CD4-positive, alpha-beta T cell (primary cell): ENCODE data around the gene SRP54. TPM values are rescaled to one million over a fixed set of nuclear protein-coding genes. Genes with fewer than 3 reads are reported as not detected.

ENCODE experiments used
- ATAC-seq: fragments of 200-7000 bp; cut with Tn5 transposase; one replicate; pipeline ENCODE4 v1.10.0; 2022; ENCODE audit warnings: mild to moderate bottlenecking; ENCODE audit not compliant: poor library complexity
- CTCF ChIA-PET: fragments of 350-600 bp; sonication (Branson Sonifier 250); formaldehyde crosslinking; loops from one replicate; lab custom pipeline; 2021; ENCODE audit warnings: antibody characterized with exemption, inconsistent platforms; lab: Charles Lee
- POLR2A ChIA-PET: fragments of 350-600 bp; sonication (Branson Sonifier 250); formaldehyde crosslinking; loops from one replicate; lab custom pipeline; 2021; ENCODE audit warnings: antibody characterized with exemption, inconsistent platforms; lab: Charles Lee
- DNase-seq, 14 experiments: peaks; one replicate each; pipeline ENCODE4 v3.0.0-alpha.2; 2013 to 2020; ENCODE audit warnings: mixed read lengths in 2 of 14
- H3K27ac ChIP-seq, 2 donors: one replicate each; pipeline versions ENCODE4 v1.5.1 to v1.7.0; 2013; ENCODE audit warnings: low read length in 2 of 2, low read depth in 1 of 2, mild to moderate bottlenecking in 1 of 2
- H3K27me3 ChIP-seq, 2 experiments: 1 replicate in 1 of 2; 2 replicates in 1 of 2; pipeline versions ENCODE4 v1.6.1 to v1.7.0; 2013; ENCODE audit warnings: low read length in 2 of 2, control low read depth in 1 of 2, mild to moderate bottlenecking in 1 of 2, moderate library complexity in 1 of 2; ENCODE audit not compliant: insufficient read depth in 2 of 2, control insufficient read depth in 1 of 2
- H3K36me3 ChIP-seq: one replicate; pipeline ENCODE4 v1.6.1; 2013; ENCODE audit warnings: low read length, control low read depth; ENCODE audit not compliant: insufficient read depth
- H3K4me1 ChIP-seq: one replicate; pipeline ENCODE4 v1.6.1; 2013; ENCODE audit warnings: low read length, control low read depth; ENCODE audit not compliant: insufficient read depth
- H3K4me3 ChIP-seq: one replicate; pipeline ENCODE4 v1.5.1; 2013; ENCODE audit warnings: mild to moderate bottlenecking, low read length, moderate library complexity
- H3K9me3 ChIP-seq, 2 experiments: 1 replicate in 1 of 2; 2 replicates in 1 of 2; pipeline versions ENCODE4 v1.6.1 to v1.7.0; 2013; ENCODE audit warnings: low read length in 2 of 2, mild to moderate bottlenecking in 2 of 2, control low read depth in 1 of 2, moderate library complexity in 1 of 2; ENCODE audit not compliant: control insufficient read depth in 1 of 2, insufficient read depth in 1 of 2
- H3K27ac Mint-ChIP-seq: one replicate; pipeline ENCODE4 v1.8.0; 2020; ENCODE audit warnings: mixed read lengths
- H3K27me3 Mint-ChIP-seq: one replicate; pipeline ENCODE4 v1.8.0; 2021; ENCODE audit warnings: mixed read lengths
- H3K36me3 Mint-ChIP-seq: one replicate; pipeline ENCODE4 v1.8.0; 2021; ENCODE audit warnings: low read depth, mixed read lengths
- H3K4me1 Mint-ChIP-seq: one replicate; pipeline ENCODE4 v1.8.0; 2021; ENCODE audit warnings: low read depth, mixed read lengths
- H3K4me3 Mint-ChIP-seq: one replicate; pipeline ENCODE4 v1.8.0; 2020; ENCODE audit warnings: mild to moderate bottlenecking, mixed read lengths
- H3K9me3 Mint-ChIP-seq: one replicate; pipeline ENCODE4 v1.8.0; 2020; ENCODE audit warnings: mixed read lengths
- intact Hi-C, 2 experiments: fragments of 100-400 bp; cut with DNase I in 1 of 2; cut with micrococcal nuclease in 1 of 2; formaldehyde crosslinking; loops; one replicate each; pipeline versions ENCODE4 v1.15.1 to v1.9.0; 2023 to 2025; cut with DNase I, micrococcal nuclease
- total RNA-seq, 174 experiments: library from RNA in 2 of 174; stranded (reverse) in 2 of 174; gene quantifications; one replicate each; pipeline ENCODE4 v1.2.3 and lab custom pipeline; 2021 to 2026
- TF ChIP-seq, protein P1 (sequence below): fragments of 200-600 bp; IDR thresholded peaks from one replicate; pipeline ENCODE4 v1.8.0; 2022; ENCODE audit warnings: antibody characterized with exemption, mild to moderate bottlenecking

SRP54 gene
- total RNA-seq, 2 experiments from 2014 or later: 30.3 to 32.7 TPM

DNA sequence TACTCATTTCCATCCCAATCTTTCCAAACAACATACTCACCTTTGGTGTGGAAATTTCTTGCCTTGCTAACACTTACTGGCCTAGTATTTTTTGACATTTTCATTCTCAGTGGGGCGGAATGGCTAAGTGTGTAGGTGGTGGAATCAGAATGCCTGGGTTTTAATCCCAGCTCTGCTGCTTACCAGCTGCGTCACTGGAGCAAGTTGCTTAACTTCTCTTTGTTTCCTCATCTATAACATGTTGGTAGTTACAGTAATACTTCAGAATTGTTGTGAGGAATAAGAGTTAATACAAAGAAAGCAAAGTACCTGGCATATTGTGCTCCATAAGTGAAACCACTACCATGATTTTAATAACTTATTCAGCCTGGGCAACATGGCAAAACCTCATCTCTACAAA, 60.3 kb downstream of the SRP54 start:
- H3K27ac Mint-ChIP-seq: peak overlapping the region; percentile 73
- ChIA-PET POLR2A (interaction anchor here (1.0 to 1.1 kb wide), 3 partner anchors 60 to 92 kb away, joined by 3 to 4 read pairs (median 3); partner anchors contain the start of gene SRP54), CTCF (no interaction called here)
- ATAC-seq: no peak
- Histone ChIP-seq H3K9me3 (no peaks in the 10 kb centered on the region), H3K4me1 (peaks cover 11% of the 10 kb centered on the region), H3K4me3 (no peak overlapping the region), H3K27ac (no peak overlapping the region), H3K27me3 (no peaks in the 10 kb centered on the region), H3K36me3 (no peaks in the 10 kb centered on the region)
- intact Hi-C loops: loop anchor here in 1 of 2 experiments (5.0 to 10.0 kb wide), 2 partner anchors 369 to 782 kb away; partner anchors contain the start of gene BRMS1L
- no peak for DNase-seq
- H3K27me3 Mint-ChIP-seq: no peaks in the 10 kb centered on the region
- H3K36me3 Mint-ChIP-seq: peaks cover 12% of the 10 kb centered on the region
- TF ChIP-seq, protein P1, sequence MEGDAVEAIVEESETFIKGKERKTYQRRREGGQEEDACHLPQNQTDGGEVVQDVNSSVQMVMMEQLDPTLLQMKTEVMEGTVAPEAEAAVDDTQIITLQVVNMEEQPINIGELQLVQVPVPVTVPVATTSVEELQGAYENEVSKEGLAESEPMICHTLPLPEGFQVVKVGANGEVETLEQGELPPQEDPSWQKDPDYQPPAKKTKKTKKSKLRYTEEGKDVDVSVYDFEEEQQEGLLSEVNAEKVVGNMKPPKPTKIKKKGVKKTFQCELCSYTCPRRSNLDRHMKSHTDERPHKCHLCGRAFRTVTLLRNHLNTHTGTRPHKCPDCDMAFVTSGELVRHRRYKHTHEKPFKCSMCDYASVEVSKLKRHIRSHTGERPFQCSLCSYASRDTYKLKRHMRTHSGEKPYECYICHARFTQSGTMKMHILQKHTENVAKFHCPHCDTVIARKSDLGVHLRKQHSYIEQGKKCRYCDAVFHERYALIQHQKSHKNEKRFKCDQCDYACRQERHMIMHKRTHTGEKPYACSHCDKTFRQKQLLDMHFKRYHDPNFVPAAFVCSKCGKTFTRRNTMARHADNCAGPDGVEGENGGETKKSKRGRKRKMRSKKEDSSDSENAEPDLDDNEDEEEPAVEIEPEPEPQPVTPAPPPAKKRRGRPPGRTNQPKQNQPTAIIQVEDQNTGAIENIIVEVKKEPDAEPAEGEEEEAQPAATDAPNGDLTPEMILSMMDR: no peak
- no peaks in the 10 kb centered on the region for H3K9me3 Mint-ChIP-seq
- H3K4me3 Mint-ChIP-seq: peak overlapping the region; percentile 46
- H3K4me1 Mint-ChIP-seq: peaks cover 25% of the 10 kb centered on the region

DNA sequence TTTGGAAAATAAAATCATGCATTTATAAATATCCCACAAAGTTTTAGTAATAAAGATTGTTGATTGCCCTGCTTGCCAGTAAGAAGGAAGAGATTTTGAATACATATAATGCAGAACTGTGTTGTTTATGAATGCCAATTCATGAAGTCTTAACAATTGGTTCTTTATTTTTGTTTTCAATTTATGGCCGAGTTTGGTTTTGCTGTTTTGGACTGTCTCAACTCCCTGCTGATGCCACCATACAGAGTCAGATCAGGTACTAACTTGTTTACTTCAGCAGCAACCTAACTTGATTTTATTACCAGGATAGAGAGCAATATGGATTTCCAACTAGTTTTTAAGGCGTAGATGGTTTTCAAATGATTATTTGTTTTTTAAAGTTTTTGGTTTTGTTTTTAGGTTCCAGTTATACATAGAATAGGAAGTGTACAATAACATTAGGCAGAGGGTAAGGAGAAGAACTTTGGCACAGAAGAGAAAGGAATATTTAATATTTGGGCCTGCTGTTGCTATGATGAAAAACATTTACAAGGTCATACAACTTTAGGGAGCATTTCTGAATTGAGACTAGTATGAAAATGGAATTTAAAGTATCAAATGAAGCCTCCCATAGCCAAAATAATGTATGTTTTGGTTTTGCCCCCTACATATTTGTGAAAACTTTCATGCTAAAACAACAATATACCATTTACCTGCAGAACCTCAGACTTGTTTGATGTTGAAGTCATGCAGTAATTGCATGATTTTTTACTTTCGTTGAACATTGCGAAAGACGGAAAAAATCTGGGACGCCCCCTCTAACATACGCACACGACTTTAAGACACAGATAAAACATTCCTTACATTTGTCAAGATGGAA, 62.4 kb downstream of the SRP54 start:
- intact Hi-C loops: loop anchor here (2.0 to 10.0 kb wide), 5 partner anchors 173 to 780 kb away; partner anchors contain the start of genes BRMS1L (in 1 of the 2), NFKBIA (in 1 of the 2) and PSMA6 (in 1 of the 2)
- peak overlapping the region; percentile 68 for H3K4me3 ChIP-seq

GRCh38 chr14:35045798-35046047, 62.9 kb downstream of the SRP54 start:
- peak overlapping the region; percentile 94 for H3K27ac Mint-ChIP-seq
- H3K27me3 Mint-ChIP-seq: no peaks in the 10 kb centered on the region
- intact Hi-C loops: loop anchor here (1.0 to 10.0 kb wide), 8 partner anchors 63 to 779 kb away; partner anchors contain the start of genes PRORP (in 2 of the 2), SRP54 (in 2 of the 2), BAZ1A (in 1 of the 2) and BRMS1L (in 1 of the 2)
- peak overlapping the region; percentile 68 for H3K4me3 ChIP-seq
- H3K4me3 Mint-ChIP-seq: peak overlapping the region; percentile 91
- peaks cover 11% of the 10 kb centered on the region for H3K4me1 ChIP-seq
- peaks cover 36% of the 10 kb centered on the region for H3K4me1 Mint-ChIP-seq
- DNase-seq: no peak
- ChIA-PET CTCF (interaction anchor here (0.6 to 2.2 kb wide), 7 partner anchors 14 to 359 kb away, joined by 3 to 8 read pairs (median 3); partner anchors contain the start of genes NFKBIA, PPP2R3C and PRORP), POLR2A (interaction anchor here (0.5 to 3.1 kb wide), 19 partner anchors 13 to 1275 kb away, joined by 3 to 131 read pairs (median 3); partner anchors contain the start of genes BAZ1A, MBIP, NFKBIA and PPP2R3C)
- H3K9me3 ChIP-seq: no peaks in the 10 kb centered on the region
- peaks cover 10% of the 10 kb centered on the region for H3K36me3 ChIP-seq
- H3K9me3 Mint-ChIP-seq: no peaks in the 10 kb centered on the region
- peak overlapping the region; percentile 85 to 97 for H3K27ac ChIP-seq
- H3K36me3 Mint-ChIP-seq: peaks cover 34% of the 10 kb centered on the region
- no peaks in the 10 kb centered on the region for H3K27me3 ChIP-seq
- TF ChIP-seq, protein P1: no peak
- ATAC-seq: no peak

More for the DNA sequence above, 62.4 kb downstream of the SRP54 start:
- Mint-ChIP-seq H3K36me3 (peaks cover 28% of the 10 kb centered on the region), H3K9me3 (no peaks in the 10 kb centered on the region), H3K4me3 (peak overlapping the region; percentile 91), H3K27me3 (no peaks in the 10 kb centered on the region), H3K27ac (peak overlapping the region; percentile 94), H3K4me1 (peaks cover 36% of the 10 kb centered on the region)
- DNase-seq: no peak
- H3K27me3 ChIP-seq: no peaks in the 10 kb centered on the region
- H3K27ac ChIP-seq: peak overlapping the region; percentile 85 to 97
- POLR2A ChIA-PET: interaction anchor here (0.5 to 3.1 kb wide), 18 partner anchors 12 to 1275 kb away, joined by 3 to 131 read pairs (median 4); partner anchors contain the start of genes BAZ1A, MBIP, NFKBIA and PPP2R3C
- peaks cover 7% of the 10 kb centered on the region for H3K36me3 ChIP-seq
- TF ChIP-seq, protein P1: no peak
- ATAC-seq: peak; percentile 35
- CTCF ChIA-PET: interaction anchor here (0.6 to 2.2 kb wide), 5 partner anchors 15 to 111 kb away, joined by 3 to 8 read pairs (median 3); partner anchors contain the start of genes PPP2R3C and PRORP
- H3K4me1 ChIP-seq: peaks cover 11% of the 10 kb centered on the region
- no peaks in the 10 kb centered on the region for H3K9me3 ChIP-seq
